ENCODE data around the gene BPI.
"Not testable (repeated sequence)": the region's sequence is repeated elsewhere in the genome, so short reads cannot be mapped to it uniquely, and the experiment has no call there.

Gene BPI

GRCh38 chr20:38278131-38278530, 25.8 kb upstream of the BPI start:
- no peak for DNase-seq

GRCh38 chr20:38278763-38279162, 25.2 kb upstream of the BPI start:
- no peak for DNase-seq

- DNase-seq: not testable (repeated sequence)
These were observed 22.6 kb upstream of the BPI start for GRCh38 chr20:38281176-38281915.

- no peak for DNase-seq
These were observed 20.7 kb upstream of the BPI start for GRCh38 chr20:38283236-38283635.

GRCh38 chr20:38284066-38284650, 19.8 kb upstream of the BPI start:
- DNase-seq: not testable (repeated sequence)

- no peak for DNase-seq
These were observed 19.0 kb upstream of the BPI start for GRCh38 chr20:38284893-38285444.

GRCh38 chr20:38286586-38287531, 17.1 kb upstream of the BPI start:
- no peak for DNase-seq

- peak; percentile 78 for DNase-seq
These were observed 12.8 kb upstream of the BPI start for GRCh38 chr20:38290829-38291814.

- DNase-seq: no peak
These were observed 12.0 kb upstream of the BPI start for GRCh38 chr20:38291966-38292365.

- DNase-seq: peak; percentile 42
These were observed 10.4 kb upstream of the BPI start for GRCh38 chr20:38293491-38294065.

- no peak for DNase-seq
These were observed 9.8 kb upstream of the BPI start for GRCh38 chr20:38294076-38294591.

- DNase-seq: no peak
These were observed 8.1 kb upstream of the BPI start for GRCh38 chr20:38295811-38296210.

- no peak for DNase-seq
These were observed 7.5 kb upstream of the BPI start for GRCh38 chr20:38296433-38296832.

- no peak for DNase-seq
These were observed 5.9 kb upstream of the BPI start for GRCh38 chr20:38297916-38298674.

- DNase-seq: no peak
These were observed 5.1 kb upstream of the BPI start for GRCh38 chr20:38298768-38299288.

- no peak for DNase-seq
These were observed 4.0 kb upstream of the BPI start for GRCh38 chr20:38299963-38300362.

- no peak for DNase-seq
These were observed 3.5 kb upstream of the BPI start for GRCh38 chr20:38300438-38300837.

- DNase-seq: no peak
These were observed 2.6 kb upstream of the BPI start for GRCh38 chr20:38301309-38301708.

GRCh38 chr20:38302786-38303185, 1.2 kb upstream of the BPI start:
- no peak for DNase-seq

GRCh38 chr20:38304845-38305447, 990 bp downstream of the BPI start:
- DNase-seq: no peak

All from fibroblast of skin of right biceps (primary cell).